GM21381 (cell line): ENCODE data around the gene SULF2.

Experiments used
- ATAC-seq: cut with Tn5 transposase; IDR thresholded peaks from one replicate; pipeline ENCODE4 v1.9.1; 2021; ENCODE audit warnings: mild to moderate bottlenecking, moderate library complexity; ENCODE audit not compliant: unreplicated experiment

SULF2 gene

DNA sequence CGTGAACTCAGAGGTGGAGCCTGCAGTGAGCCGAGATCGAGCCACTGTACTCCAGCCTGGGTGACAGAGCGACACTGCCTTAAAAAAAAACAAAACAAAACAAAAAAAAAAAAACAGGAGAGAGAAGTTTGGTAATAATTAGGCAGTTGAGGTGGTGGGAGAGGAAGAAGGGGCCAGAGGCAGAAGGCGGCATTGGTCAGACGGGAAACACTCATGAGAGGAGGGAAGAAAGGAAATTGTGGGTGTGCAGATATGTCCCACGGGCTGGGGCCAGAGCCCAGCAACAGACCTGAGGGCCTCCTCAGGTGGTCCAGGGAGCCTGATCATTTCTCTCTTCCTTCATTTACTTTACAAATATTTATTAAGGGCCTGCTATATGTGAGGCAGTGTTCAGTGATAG, 20.0 kb downstream of the SULF2 start:
- no peak for ATAC-seq

DNA sequence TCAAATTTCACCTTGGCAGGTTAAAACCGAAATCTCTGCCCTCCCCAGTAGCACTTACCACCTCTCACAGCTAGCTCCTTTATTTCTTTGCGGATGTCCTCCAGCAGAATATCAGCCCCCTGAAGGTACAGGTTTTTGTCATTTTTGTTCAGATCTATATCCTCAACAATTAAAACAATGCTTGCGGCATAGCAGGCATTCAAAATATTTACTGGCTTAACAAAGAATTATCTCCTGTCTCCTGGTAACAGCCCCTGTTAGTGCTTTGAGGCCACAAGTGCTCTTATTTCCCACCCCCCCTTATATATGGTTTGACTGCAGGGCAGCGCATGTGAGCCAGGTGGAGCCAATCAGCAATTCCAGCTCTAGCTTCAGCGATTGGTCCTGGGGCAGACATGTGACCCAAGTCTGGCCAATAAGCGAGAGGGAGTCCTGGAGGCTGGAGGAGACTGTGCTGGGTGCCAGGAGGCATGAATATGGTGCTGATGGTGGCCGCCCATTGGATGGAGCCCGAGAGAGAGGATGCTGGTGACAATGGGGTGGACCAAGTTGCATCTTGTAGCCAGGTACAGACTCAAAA, 21.0 kb downstream of the SULF2 start:
- no peak for ATAC-seq

DNA sequence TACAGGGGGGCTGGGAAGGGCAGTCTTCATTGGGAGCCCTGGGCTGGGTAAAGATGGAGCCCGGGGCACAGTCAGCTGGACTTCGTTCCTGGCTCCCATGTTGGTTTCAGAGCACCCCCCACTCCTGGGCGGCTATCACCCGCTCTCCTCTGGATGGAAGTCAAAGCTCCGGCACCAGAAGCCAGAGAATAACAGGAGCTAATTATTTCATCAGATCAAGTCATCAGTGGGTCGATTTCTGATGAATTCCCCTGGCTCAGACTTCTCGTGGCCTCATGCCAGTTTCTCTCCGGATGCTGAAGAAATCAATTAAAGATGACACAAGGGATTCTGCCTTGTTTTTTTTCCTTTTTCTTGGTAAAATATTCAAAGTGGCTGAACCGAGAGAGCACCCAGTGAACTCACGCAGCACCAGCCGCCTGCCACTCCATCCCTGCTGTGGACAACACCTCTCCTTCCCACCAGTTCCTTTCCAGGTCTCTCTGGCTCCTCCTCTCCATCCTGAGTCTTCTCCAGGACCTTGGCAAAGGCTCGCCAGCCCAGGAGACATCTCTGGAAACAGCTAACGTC, 22.5 kb downstream of the SULF2 start:
- ATAC-seq: no peak

DNA sequence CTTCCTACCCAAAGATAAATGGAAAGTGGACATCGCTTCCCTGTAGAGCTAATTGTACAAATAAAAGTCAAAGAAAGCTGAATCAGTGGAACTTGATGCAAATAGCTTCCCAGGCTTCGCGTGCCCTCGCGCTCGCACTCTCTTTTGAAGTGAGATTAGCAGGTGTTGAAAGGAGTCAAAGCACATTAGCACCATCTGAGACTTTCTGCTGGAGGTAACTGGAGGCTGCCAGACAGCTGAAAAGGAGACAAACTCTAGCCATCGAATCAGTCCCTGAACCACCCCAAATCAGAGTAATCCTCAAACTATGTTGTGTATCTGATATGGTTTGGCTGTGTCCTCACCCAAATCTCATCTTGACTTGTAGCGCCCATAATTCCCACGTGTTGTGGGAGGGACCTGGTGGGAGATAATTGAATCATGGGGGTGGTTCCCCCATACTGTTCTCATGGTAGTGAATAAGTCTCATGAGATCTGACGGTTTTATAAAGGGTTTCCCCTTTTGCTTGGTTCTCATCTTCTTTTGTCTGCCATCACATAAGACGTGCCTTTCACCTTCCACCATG, 23.7 kb downstream of the SULF2 start:
- no peak for ATAC-seq

DNA sequence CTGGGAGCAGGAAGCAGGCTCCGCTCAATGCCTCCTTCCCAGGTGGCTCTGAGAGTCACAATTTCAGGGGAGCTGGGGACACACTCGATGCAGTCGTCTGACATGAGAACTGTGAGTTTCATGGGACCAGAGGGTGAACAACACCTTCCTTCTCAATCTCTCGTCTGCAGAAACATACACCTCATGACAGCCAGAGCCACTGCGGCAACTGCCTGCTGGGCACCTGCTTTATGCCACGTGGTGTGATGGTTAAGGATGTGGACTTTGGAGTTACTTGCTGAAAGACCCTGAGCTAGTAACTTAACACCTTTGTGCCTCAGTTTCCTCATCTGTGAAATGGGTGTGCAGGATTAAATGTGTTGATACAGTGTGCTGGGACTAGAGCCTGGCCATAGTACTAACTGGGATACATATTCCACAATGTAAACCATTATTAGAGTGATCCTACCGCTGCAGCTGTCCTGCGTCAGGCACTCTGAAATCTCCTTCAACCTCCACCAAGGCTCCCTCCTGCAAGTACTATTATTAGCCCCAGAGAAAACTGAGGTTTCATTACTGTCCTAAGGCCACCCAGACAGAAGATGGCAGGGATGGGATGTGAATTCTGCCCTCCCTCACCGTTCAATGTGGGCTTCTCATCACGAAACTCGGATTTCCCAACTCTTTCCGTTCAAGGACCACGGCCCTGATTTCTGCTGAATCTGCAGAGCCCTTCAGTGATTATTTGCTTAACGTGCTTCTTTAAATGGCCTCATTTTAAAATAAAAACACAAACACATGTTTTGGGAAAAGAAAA, 24.4 kb downstream of the SULF2 start:
- no peak for ATAC-seq

DNA sequence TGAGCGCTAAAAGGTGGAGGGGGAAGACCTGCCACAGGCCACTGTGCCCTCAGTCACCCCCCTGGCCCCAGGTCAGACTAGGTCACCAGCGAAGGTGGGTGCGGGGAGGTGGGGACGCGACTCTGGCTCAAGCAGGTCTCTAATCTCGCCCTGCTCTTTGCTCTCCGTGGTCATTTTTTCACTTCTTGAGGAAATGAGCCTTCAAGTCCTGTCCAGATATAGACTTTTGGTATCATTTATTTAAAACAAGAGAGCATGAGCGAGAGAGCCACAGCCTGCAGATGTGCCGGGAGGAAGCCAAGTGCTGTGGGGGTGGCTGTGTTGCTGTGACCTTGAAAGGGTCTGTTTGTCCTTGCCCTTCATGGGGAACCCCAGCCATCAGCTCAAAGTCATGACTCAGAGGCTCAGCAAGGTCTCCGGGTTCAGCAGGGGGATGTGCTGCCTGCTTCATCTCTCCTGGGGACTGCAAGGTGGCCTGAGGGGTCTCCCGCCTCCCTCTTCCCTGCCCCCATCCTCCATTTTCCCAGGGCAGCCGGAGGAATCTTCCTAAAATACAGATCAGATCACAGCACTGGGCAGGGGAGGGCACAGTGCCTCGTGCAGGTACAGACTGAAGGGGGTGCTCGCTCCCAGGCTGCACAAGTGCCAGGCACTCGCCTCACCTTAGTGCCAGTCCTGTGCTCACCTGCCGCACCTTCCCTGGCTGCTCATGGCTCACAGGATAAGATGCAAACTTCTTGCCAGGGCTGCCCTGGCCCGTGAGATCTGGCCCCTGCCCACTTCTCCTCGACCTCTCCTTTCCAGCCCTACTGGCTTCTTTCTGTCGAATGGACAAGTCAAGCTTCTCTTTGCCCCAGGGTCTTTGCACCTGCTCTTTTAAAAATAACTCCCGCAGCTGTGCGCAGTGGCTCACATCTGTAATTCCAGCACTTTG, 26.5 kb downstream of the SULF2 start:
- ATAC-seq: no peak

DNA sequence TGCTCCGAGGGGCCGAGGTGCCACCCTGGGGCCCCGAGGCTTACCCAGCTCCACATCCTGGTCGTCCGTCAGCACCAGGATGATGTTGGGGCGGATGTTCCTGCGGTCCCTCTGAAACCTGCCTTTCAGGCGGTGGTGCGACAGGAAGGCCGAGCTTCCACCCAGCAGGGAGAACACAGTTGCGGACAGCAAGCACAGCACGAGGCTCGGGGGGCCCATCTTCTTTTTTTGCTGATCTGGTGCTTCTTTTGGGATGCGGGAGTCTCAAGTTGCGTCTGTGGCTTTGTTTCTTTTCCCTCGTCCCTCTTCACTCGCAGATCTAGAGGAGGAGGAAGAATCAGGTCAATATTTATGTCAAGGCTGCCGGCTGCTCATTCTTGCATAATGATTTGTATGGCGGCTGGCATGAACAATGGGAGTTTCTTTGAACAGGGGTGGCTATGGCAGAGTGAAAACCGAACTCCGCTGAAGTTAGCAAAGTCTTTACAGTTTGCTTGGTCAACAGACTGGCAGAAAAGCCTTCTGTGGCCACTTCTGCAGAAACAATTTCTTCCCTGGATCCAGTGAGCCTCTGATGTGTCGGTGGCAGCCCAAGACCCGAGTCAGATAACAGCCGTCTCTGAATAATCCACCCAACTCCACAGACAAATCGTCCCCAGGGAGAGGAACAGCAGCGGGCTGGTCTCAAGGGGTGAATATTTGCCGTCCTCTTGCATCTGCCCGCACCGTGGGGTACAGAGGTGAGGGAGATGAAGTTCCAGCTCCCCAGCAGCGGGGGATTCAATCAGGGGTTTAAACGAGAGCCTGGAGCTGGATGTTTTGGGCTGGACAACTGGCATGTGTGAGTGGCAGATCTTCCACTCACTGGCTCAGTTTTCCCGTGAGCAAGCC, 27.9 kb downstream of the SULF2 start:
- no peak for ATAC-seq

DNA sequence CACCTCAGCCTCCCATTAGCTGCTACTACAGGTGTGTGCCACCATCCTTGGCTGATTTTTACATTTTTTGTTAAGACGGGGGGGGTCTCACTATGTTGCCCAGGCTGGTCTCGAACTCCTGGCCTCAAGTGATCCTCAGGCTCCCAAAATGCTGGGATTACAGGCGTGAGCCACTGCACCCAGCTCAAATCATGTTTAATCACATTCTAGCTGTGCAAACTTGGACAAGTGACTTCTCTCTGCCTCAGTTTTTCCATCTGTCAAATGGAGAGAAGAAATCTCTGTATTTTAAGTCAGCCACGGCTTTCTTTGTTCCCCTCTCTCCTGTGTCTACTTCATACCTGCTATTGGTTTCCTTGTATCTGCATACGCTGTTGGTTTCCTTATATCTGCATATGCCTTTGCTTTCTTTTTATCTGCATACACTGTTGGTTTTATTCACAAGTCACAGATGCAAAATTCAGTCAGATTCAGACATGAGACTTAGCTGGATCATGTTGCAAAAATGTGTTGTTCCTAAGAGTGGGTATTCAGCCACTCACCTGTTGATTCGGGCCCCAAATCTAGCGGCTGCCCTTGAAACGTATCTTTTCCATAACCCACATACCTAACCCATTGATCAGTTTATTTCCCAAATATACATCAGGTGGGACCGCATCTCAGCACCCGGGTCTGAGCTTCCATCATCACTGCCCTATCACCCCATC, 30.2 kb downstream of the SULF2 start:
- no peak for ATAC-seq

DNA sequence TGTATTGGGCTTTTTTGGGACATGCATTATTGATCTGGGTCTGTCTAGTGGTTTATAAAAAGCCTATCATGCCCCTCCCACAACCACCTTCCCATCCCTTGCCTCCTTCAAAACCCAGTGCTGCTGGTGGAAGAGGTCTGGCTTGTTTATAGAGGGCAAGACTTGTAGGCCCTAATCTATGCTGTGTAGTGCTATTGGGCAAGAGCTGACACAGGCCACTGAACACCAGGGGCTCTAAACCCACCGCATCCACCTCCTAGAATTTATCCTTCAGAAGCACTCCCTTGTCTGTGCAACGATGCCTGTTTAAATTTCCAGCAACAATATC, 30.9 kb downstream of the SULF2 start:
- no peak for ATAC-seq

DNA sequence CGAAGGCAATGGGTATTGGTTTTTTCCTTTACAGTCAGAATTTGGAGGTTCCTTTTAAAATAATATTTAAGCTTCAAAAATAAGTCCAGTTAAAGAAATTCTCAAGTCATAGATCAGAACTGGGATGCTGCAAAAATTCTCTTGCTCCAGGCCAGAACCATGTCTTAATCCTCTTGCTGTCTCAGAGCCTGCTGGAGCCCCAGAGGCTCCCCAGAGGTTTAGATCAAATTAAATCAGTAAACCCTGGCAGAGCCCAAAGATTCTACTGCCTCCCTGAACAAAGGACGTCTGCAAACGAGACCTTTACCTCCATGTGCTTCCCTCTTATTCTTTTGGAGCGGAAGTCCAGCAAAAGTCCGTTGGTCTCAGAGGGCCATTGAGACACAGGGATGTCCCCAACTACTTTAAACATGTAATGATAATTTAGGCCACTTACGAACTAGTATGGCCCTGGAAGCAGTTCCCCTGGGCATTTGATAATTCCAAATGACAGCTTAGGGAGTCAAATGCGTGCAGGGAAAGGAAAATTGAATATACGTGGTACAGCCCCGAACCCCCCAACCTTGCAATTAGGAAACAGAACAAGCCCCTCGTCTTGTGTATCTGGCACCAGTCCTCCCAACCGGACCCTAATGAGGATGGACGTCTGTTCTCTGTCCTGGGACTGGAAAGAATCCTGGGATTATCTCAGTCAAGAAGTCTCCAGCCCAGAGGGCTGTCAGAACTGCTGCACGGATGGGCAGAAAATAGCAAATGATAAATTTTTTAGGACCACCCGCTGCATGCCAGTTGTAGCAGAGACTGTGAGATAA, 31.5 kb downstream of the SULF2 start:
- ATAC-seq: no peak

DNA sequence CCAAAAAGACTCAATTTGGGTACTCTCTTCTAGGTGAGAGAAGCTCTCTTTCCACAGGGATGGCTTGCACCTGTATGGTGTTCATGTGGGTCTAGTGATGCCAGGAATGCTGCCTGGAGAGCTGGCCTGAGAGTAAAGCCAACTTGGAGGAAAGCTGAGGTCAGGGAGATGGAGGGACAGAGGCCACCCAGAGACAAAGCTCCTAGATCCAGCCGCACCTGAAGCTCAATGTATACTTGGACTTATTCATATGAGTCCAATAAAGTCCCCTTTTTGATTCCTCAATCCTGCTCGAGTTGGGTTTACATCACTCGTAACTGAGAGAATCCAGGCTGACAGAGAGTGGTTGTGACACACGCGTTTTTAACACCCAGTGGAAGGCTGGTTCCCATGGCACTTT, 33.8 kb downstream of the SULF2 start:
- no peak for ATAC-seq

DNA sequence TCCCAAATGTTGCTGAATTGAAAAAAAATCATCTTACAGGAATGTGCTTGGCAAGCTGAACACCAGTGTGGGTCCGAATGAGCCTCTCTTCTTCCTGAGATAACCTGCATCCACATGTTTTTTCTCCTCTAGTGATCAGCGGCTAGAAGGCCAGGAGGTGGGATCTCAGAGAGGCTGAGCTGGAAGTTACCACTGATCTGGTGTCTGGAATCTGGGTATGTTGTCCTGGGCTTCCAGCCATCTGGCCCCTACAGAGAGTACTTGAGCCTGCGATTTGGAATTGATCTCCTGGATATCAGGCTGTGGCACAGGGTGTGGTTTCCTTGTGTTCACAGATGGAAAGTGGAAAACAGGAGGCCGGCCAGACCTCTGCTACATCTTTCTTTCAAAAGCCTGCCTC, 35.9 kb downstream of the SULF2 start:
- ATAC-seq: no peak

DNA sequence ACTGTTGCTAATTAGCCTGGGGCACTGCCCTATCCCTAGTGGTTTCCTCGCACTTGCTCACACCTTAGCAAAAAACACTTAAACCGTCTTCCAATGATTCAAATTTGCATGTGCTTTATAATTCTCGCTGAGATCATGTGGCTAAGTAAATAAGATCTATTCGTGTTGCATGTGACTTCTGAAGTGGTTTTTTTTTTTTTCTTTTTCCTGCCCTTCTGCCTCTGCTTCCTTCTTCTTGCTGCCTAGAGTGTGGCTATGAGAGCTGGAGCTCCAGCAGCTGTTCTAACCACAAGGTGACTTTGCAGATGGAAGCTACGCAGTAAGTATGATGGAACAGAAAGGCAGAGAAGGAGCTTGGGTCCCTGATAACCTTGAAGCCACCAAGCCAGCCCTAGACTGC, 36.5 kb downstream of the SULF2 start:
- ATAC-seq: no peak

DNA sequence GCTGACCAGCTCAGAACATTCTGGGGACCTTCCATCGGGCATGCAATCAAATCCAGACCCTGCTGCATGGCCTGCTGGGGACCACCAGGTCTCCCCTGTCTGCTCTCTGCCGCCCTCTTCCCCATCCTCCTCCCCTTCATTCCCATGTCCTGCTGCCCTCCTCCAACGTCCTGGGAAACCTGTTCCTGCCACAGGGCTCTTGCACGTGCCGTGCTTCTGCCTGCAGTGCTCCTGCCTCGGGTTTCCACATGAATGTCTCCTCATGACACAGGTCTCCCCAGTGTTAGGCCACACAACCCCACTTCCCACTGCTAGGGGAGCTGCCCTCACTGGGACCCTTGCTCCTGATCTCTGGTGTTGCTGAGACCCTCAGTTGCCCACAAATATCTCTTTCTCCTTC, 37.2 kb downstream of the SULF2 start:
- no peak for ATAC-seq

DNA sequence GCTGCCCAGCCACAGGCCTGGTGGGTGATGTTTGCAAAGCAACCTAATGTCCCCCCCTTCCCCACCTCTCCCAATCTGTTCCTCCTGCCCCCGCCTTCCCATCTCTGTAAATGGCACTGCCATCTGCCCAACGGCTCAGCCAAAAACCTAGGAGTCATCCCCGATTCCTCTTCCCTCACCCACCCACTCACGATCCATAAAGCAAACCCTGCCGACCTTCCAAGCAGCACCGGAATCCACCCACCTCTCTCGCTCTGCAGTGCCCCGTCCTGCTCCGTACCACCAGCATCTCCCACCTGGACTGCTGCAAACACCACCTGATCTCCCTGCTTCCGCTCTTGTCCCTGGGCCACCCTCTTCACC, 37.6 kb downstream of the SULF2 start:
- ATAC-seq: no peak

DNA sequence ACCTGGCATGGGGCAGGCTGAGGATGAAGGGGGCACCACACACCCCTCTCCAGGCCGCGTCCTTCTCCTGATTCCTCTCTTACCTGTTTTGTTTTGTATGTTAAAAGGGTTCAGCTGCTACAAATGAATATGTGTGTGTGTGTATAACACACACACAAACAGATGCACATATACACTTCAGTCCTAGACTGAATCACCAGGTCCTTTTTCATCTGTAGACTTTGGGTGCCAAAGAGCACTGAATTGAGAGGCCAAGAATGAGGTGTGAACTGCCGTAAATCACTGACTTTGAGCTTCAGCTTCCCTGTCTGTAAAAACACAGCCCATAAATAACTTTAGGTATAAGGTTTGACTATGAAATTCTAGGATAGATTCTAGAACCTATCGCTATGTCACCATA, 40.5 kb downstream of the SULF2 start:
- ATAC-seq: no peak

DNA sequence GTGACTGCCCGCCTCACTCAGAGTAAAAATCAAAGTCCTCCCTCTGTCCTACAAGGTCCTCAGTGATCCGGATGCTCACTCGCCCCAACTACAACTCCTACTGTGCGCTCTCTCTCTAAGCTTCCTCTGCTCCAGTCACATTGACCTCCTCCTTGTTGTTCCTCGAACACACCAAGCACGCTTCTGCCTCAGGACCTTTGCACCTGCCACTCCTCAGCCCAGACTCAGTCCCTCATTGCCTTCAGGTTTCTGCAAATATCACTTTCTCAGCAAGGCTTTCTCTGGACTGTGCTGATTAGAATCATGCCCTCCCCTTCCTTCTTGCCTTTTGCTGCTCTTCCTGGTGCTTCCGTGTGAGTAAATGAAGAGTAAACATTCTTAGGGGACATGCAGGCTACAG, 41.6 kb downstream of the SULF2 start:
- ATAC-seq: no peak

DNA sequence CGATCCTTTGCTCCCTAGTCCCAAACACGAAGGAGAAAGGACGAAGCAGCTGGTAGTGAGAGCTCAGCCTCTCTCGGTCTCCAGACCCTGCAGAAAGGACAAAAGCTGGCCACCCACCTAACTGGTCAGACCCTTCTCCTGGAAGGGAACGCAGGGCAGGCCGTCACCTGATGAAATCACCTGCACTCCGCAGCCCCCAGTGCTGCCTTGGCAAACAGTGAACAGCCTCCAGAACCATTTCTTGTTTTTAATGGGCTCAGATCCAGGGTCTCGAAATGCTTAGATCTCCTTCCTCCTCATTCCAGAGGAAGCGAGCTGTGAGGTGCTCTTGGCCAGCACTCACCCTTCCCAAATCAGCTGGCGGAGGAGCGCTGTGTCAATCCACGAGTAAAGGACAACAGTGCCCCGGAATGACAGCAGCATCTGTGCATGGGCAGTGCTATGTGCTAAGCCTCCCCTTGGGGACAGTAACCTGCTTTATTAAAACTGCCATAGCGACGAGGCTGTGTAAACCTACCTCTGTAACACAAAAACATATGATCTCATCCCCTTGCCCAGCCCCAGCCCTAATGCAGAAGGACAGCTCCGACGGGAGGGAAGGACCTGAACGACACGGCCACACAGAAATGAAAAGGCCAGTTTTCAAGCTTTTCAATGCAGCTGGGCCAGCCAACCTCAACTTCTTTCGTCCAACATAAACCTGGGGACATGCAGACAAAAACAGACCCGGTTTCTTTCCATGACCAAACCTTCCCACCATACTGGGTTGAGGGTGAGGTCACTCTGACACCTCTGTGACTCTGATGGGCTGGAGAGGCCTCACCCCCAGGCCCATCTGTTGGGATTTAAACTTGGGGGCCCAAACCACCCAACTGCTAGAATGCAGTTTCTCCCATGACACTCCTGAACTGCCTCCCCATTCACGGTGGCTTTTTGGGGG, 43.3 kb downstream of the SULF2 start:
- ATAC-seq: no peak
